GM23338 (cell line): Measurements from ENCODE around the gene IMPA2. TPM values are rescaled to one million over a fixed set of nuclear protein-coding genes. Genes with fewer than 3 reads are reported as not detected.

ENCODE experiments used
- ATAC-seq: fragments of 200-7000 bp; cut with Tn5 transposase; 3 replicates; pipeline ENCODE4 v1.9.1; 2020
- DNase-seq: peaks from one replicate; pipeline ENCODE4 v3.0.0-alpha.2; 2015; ENCODE audit warnings: low spot score
- H2AFZ ChIP-seq: fragments of 200-600 bp; sonication (generic); 2 replicates; pipeline ENCODE4 v1.8.0; 2016; ENCODE audit warnings: antibody characterized with exemption, mild to moderate bottlenecking, moderate library complexity
- H3F3A ChIP-seq: fragments of 200-600 bp; sonication (generic); replicated peaks from 2 replicates; pipeline ENCODE4 v1.8.0; 2017; ENCODE audit warnings: antibody characterized with exemption, mixed run types, low read depth
- H3K27ac ChIP-seq: fragments of 200-600 bp; sonication (generic); 2 replicates; pipeline ENCODE4 v1.6.1; 2016; ENCODE audit warnings: low read depth
- H3K27me3 ChIP-seq: fragments of 200-600 bp; sonication (generic); 2 replicates; pipeline ENCODE4 v1.8.0; 2016; ENCODE audit warnings: mild to moderate bottlenecking, mixed run types, moderate library complexity; ENCODE audit not compliant: insufficient read depth
- H3K36me3 ChIP-seq: fragments of 200-600 bp; sonication (generic); 2 replicates; pipeline ENCODE4 v1.8.0; 2016; ENCODE audit warnings: mild to moderate bottlenecking; ENCODE audit not compliant: insufficient read depth
- H3K4me1 ChIP-seq: fragments of 200-600 bp; sonication (generic); 2 replicates; pipeline ENCODE4 v1.8.0; 2016; ENCODE audit warnings: mild to moderate bottlenecking, moderate library complexity; ENCODE audit not compliant: insufficient read depth
- H3K4me2 ChIP-seq: fragments of 200-600 bp; sonication (generic); 2 replicates; pipeline ENCODE4 v1.7.1; 2017; ENCODE audit warnings: mixed run types
- H3K4me3 ChIP-seq: fragments of 200-600 bp; sonication (generic); 2 replicates; pipeline ENCODE4 v1.6.1; 2016; ENCODE audit warnings: mixed run types
- H3K79me2 ChIP-seq: fragments of 200-600 bp; sonication (generic); replicated peaks from 2 replicates; pipeline ENCODE4 v1.8.0; 2017; ENCODE audit warnings: mild to moderate bottlenecking; ENCODE audit not compliant: insufficient read depth
- H3K9me2 ChIP-seq: fragments of 200-600 bp; sonication (generic); 2 replicates; pipeline ENCODE4 v1.8.0; 2017; ENCODE audit not compliant: insufficient read depth
- H4K20me1 ChIP-seq: fragments of 200-600 bp; sonication (generic); replicated peaks from 2 replicates; pipeline ENCODE4 v1.8.0; 2017; ENCODE audit warnings: mild to moderate bottlenecking; ENCODE audit not compliant: insufficient read depth
- H3K27ac Mint-ChIP-seq: 2 replicates; pipeline ENCODE4 v1.8.0; 2020; ENCODE audit warnings: inconsistent platforms, mild to moderate bottlenecking, moderate library complexity, mixed read lengths
- H3K27me3 Mint-ChIP-seq: 3 replicates; pipeline ENCODE4 v1.8.0; 2022; ENCODE audit warnings: low read depth, mild to moderate bottlenecking, moderate library complexity, mixed read lengths, inconsistent platforms; ENCODE audit not compliant: insufficient read depth, poor library complexity
- H3K36me3 Mint-ChIP-seq: 3 replicates; pipeline ENCODE4 v1.8.0; 2021; ENCODE audit warnings: low read depth, mild to moderate bottlenecking, inconsistent platforms, moderate library complexity, mixed read lengths
- H3K4me1 Mint-ChIP-seq: 3 replicates; pipeline ENCODE4 v1.8.0; 2020; ENCODE audit warnings: mild to moderate bottlenecking, inconsistent platforms, mixed read lengths
- H3K4me3 Mint-ChIP-seq: 3 replicates; pipeline ENCODE4 v1.8.0; 2021; ENCODE audit warnings: moderate library complexity, mild to moderate bottlenecking, inconsistent platforms, mixed read lengths
- H3K9me3 Mint-ChIP-seq: 3 replicates; pipeline ENCODE4 v1.8.0; 2020; ENCODE audit warnings: moderate library complexity, mild to moderate bottlenecking, inconsistent platforms, mixed read lengths
- CREB1 ChIP-seq: fragments of 250-450 bp; sonication (Bioruptor Pico); IDR thresholded peaks from 2 replicates; pipeline ENCODE4 v1.5.0; 2020; ENCODE audit warnings: low read depth, mild to moderate bottlenecking, moderate library complexity
- EZH2 ChIP-seq: fragments of 200-600 bp; sonication (generic); IDR thresholded peaks from one replicate; pipeline ENCODE4 v1.8.0; 2017; ENCODE audit warnings: antibody characterized with exemption, mild to moderate bottlenecking, low read depth; ENCODE audit not compliant: unreplicated experiment
- EZH2phosphoT487 ChIP-seq: fragments of 200-600 bp; sonication (generic); IDR thresholded peaks from one replicate; pipeline ENCODE4 v1.8.1; 2018; ENCODE audit warnings: antibody characterized with exemption; ENCODE audit not compliant: unreplicated experiment
- JUNB ChIP-seq: IDR thresholded peaks from one replicate; pipeline ENCODE4 v1.6.1; 2016; ENCODE audit warnings: antibody characterized with exemption; ENCODE audit not compliant: unreplicated experiment
- NANOG ChIP-seq: IDR thresholded peaks from 2 replicates; pipeline ENCODE4 v1.6.1; 2016; ENCODE audit warnings: antibody characterized with exemption, borderline replicate concordance
- POLR2AphosphoS5 ChIP-seq: IDR thresholded peaks from 2 replicates; pipeline ENCODE4 v1.6.1; 2016; ENCODE audit warnings: antibody characterized with exemption, low read depth
- STAT1 ChIP-seq: IDR thresholded peaks from one replicate; pipeline ENCODE4 v1.6.1; 2016; ENCODE audit warnings: antibody characterized with exemption; ENCODE audit not compliant: unreplicated experiment
- ZNF114 ChIP-seq: fragments of 250-450 bp; sonication (Bioruptor Pico); IDR thresholded peaks from 2 replicates; pipeline ENCODE4 v1.5.0; 2020; ENCODE audit warnings: mild to moderate bottlenecking, moderate library complexity
- ZNF331 ChIP-seq: fragments of 250-450 bp; sonication (Bioruptor Pico); IDR thresholded peaks from 2 replicates; pipeline ENCODE4 v1.5.0; 2020; ENCODE audit warnings: low read depth, mild to moderate bottlenecking, moderate library complexity
- ZNF462 ChIP-seq: fragments of 250-450 bp; sonication (Bioruptor Pico); IDR thresholded peaks from 2 replicates; pipeline ENCODE4 v1.5.0; 2020; ENCODE audit warnings: mild to moderate bottlenecking, moderate library complexity
- polyA plus RNA-seq: library from polyadenylated mRNA; unstranded; fragments of >200 nt; fragmentation: Nextera tagmentation; extraction: Ambion mirVana; gene quantifications from 2 replicates; pipeline ENCODE4 v1.2.1, GENCODE V29; 2016
- total RNA-seq: library from RNA; depleted of rRNA; stranded (reverse); fragments of >200 nt; shearing (Covaris generic); gene quantifications from 2 replicates; pipeline ENCODE4 v1.2.3, GENCODE V29; 2014
- TF ChIP-seq, protein P1 (sequence below): IDR thresholded peaks from one replicate; pipeline ENCODE4 v1.6.1; 2018; ENCODE audit warnings: antibody characterized with exemption; ENCODE audit not compliant: unreplicated experiment
- TF ChIP-seq, protein P2 (sequence below), 2 experiments: fragments of 200-600 bp in 1 of 2; sonication (generic) in 1 of 2; conservative IDR thresholded peaks; 2 replicates each; pipeline versions ENCODE4 v1.5.1 to v1.6.1; 2016 to 2017; ENCODE audit warnings: antibody characterized with exemption in 2 of 2, low read depth in 2 of 2, mild to moderate bottlenecking in 2 of 2, moderate library complexity in 1 of 2
- TF ChIP-seq, protein P3 (sequence below): IDR thresholded peaks from 2 replicates; pipeline ENCODE4 v1.6.1; 2016; ENCODE audit warnings: antibody characterized with exemption

The IMPA2 gene
- total and polyA plus RNA-seq, 2 experiments from 2014 or later: 50.4 to 122 TPM

GRCh38 chr18:11990539-11990938 lies 9.2 kb downstream of the IMPA2 start:
- H3K27ac Mint-ChIP-seq: no peak overlapping the region
- H3K79me2 ChIP-seq: peaks cover 94% of the 10 kb centered on the region
- peaks cover 71% of the 10 kb centered on the region for H3K4me1 Mint-ChIP-seq

More at GRCh38 chr18:11990539-11990938, 9.2 kb downstream of the IMPA2 start:
- no peak overlapping the region for H3K4me2 ChIP-seq
- no peak overlapping the region for H2AFZ ChIP-seq
- H3K4me3 Mint-ChIP-seq: no peak overlapping the region
- H3K9me3 Mint-ChIP-seq: no peaks in the 10 kb centered on the region
- H3K36me3 Mint-ChIP-seq: peaks cover 7% of the 10 kb centered on the region; the same call in 2 of the 3 replicates
- H3K27me3 ChIP-seq: no peaks in the 10 kb centered on the region
- peaks cover 15% of the 10 kb centered on the region for H3K27me3 Mint-ChIP-seq
- H3F3A ChIP-seq: no peaks in the 10 kb centered on the region
- no peak overlapping the region for H3K4me3 ChIP-seq
- H3K9me2 ChIP-seq: no peaks in the 10 kb centered on the region
- H3K27ac ChIP-seq: no peak overlapping the region
- DNase-seq (no peak), ATAC-seq (no peak)
- H4K20me1 ChIP-seq: peaks cover 51% of the 10 kb centered on the region
- peaks cover 49% of the 10 kb centered on the region for H3K4me1 ChIP-seq
- H3K36me3 ChIP-seq: no peaks in the 10 kb centered on the region
- TF ChIP-seq STAT1: no peak
- TF ChIP-seq POLR2AphosphoS5: no peak
- no peak for TF ChIP-seq CREB1
- no peak for TF ChIP-seq EZH2phosphoT487
- no peak for TF ChIP-seq ZNF462 (CRISPR knock-in tag)
- TF ChIP-seq, protein P1, sequence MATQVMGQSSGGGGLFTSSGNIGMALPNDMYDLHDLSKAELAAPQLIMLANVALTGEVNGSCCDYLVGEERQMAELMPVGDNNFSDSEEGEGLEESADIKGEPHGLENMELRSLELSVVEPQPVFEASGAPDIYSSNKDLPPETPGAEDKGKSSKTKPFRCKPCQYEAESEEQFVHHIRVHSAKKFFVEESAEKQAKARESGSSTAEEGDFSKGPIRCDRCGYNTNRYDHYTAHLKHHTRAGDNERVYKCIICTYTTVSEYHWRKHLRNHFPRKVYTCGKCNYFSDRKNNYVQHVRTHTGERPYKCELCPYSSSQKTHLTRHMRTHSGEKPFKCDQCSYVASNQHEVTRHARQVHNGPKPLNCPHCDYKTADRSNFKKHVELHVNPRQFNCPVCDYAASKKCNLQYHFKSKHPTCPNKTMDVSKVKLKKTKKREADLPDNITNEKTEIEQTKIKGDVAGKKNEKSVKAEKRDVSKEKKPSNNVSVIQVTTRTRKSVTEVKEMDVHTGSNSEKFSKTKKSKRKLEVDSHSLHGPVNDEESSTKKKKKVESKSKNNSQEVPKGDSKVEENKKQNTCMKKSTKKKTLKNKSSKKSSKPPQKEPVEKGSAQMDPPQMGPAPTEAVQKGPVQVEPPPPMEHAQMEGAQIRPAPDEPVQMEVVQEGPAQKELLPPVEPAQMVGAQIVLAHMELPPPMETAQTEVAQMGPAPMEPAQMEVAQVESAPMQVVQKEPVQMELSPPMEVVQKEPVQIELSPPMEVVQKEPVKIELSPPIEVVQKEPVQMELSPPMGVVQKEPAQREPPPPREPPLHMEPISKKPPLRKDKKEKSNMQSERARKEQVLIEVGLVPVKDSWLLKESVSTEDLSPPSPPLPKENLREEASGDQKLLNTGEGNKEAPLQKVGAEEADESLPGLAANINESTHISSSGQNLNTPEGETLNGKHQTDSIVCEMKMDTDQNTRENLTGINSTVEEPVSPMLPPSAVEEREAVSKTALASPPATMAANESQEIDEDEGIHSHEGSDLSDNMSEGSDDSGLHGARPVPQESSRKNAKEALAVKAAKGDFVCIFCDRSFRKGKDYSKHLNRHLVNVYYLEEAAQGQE: no peak
- no peak for TF ChIP-seq JUNB
- no peak for TF ChIP-seq ZNF331 (CRISPR knock-in tag)
- TF ChIP-seq, protein P2, sequence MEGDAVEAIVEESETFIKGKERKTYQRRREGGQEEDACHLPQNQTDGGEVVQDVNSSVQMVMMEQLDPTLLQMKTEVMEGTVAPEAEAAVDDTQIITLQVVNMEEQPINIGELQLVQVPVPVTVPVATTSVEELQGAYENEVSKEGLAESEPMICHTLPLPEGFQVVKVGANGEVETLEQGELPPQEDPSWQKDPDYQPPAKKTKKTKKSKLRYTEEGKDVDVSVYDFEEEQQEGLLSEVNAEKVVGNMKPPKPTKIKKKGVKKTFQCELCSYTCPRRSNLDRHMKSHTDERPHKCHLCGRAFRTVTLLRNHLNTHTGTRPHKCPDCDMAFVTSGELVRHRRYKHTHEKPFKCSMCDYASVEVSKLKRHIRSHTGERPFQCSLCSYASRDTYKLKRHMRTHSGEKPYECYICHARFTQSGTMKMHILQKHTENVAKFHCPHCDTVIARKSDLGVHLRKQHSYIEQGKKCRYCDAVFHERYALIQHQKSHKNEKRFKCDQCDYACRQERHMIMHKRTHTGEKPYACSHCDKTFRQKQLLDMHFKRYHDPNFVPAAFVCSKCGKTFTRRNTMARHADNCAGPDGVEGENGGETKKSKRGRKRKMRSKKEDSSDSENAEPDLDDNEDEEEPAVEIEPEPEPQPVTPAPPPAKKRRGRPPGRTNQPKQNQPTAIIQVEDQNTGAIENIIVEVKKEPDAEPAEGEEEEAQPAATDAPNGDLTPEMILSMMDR (conservative IDR thresholded peaks at IDR 0.05; ENCODE audit: low read depth in 2 of 2): no peak
- TF ChIP-seq EZH2: no peak
- TF ChIP-seq NANOG: no peak
- TF ChIP-seq, protein P3, sequence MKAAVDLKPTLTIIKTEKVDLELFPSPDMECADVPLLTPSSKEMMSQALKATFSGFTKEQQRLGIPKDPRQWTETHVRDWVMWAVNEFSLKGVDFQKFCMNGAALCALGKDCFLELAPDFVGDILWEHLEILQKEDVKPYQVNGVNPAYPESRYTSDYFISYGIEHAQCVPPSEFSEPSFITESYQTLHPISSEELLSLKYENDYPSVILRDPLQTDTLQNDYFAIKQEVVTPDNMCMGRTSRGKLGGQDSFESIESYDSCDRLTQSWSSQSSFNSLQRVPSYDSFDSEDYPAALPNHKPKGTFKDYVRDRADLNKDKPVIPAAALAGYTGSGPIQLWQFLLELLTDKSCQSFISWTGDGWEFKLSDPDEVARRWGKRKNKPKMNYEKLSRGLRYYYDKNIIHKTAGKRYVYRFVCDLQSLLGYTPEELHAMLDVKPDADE: no peak
- TF ChIP-seq ZNF114: no peak
